HTR-8/SVneo (cell line): ENCODE data around the gene FHOD3.

ENCODE experiments used
- DNase-seq: peaks from one replicate; pipeline ENCODE4 v3.0.0; 2011; ENCODE audit warnings: low spot score, mixed read lengths; ENCODE audit not compliant: insufficient read length
- FAIRE-seq: peaks from 2 replicates; lab custom pipeline; 2011; peaks lifted over from hg19 to GRCh38; lab: Jason Lieb, UNC

FHOD3 gene

GRCh38 chr18:36821681-36822080 is 524.2 kb downstream of the FHOD3 start:
- DNase-seq (no peak), FAIRE-seq (no peak)

- FAIRE-seq (no peak), DNase-seq (no peak)
These were observed 528.0 kb downstream of the FHOD3 start for GRCh38 chr18:36825526-36825925.

- FAIRE-seq (no peak), DNase-seq (no peak)
These were observed 529.0 kb downstream of the FHOD3 start for GRCh38 chr18:36826556-36826955.

GRCh38 chr18:36828157-36828629 is 530.7 kb downstream of the FHOD3 start:
- DNase-seq (no peak), FAIRE-seq (no peak)

GRCh38 chr18:36828630-36829361 is 531.3 kb downstream of the FHOD3 start, which contains the start of the genes KIAA1328 and TPGS2:
Gene KIAA1328 (plus strand): TSS chr18:36829127. CDS start chr18:36829139, 12 bp downstream.
Gene TPGS2 (minus strand): TSS chr18:36829002. CDS start chr18:36828767, 235 bp downstream.
- FAIRE-seq (no peak), DNase-seq (peak; percentile 54)
